SH-SY5Y (cell line): ENCODE measurements around the gene PRRX1.

Experiments
- GATA2 ChIP-seq: IDR thresholded peaks from 2 replicates; pipeline ENCODE4 v1.6.1; 2011; ENCODE audit warnings: mild to moderate bottlenecking, low read depth, low read length
- GATA3 ChIP-seq: IDR thresholded peaks from 2 replicates; pipeline ENCODE4 v1.6.1; 2011; ENCODE audit warnings: low read depth, mild to moderate bottlenecking, low read length, moderate library complexity

DNA sequence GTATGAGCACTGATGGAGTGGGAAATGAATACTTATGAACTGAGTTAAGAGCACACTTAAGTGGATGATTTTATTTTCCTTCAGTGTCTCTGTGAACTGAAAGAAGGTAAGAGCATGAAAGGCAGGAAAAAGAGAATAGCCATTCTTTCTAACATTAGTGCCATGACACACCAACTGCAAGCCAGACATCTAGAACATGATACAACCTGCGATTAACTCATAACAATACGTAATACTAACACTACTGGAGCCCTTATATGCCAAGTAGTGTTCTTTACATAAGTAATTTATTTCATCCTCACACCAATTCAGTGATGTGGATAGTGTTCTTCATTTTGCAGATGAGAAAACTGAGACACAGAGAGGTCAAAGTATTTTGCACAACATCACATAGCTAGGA is 56.7 kb downstream of the PRRX1 start:
- TF ChIP-seq GATA2: no peak
- TF ChIP-seq GATA3: no peak
